GM12873 (cell line): ENCODE data around the gene HS1BP3.

Experiments
- TF ChIP-seq, protein P1 (sequence below): IDR thresholded peaks from 2 replicates; pipeline ENCODE4 v1.5.1; 2012; ENCODE audit warnings: low read depth, mild to moderate bottlenecking, moderate library complexity, low read length, control low read depth; ENCODE audit not compliant: insufficient read depth; ENCODE audit errors: missing control alignments

HS1BP3 gene

DNA sequence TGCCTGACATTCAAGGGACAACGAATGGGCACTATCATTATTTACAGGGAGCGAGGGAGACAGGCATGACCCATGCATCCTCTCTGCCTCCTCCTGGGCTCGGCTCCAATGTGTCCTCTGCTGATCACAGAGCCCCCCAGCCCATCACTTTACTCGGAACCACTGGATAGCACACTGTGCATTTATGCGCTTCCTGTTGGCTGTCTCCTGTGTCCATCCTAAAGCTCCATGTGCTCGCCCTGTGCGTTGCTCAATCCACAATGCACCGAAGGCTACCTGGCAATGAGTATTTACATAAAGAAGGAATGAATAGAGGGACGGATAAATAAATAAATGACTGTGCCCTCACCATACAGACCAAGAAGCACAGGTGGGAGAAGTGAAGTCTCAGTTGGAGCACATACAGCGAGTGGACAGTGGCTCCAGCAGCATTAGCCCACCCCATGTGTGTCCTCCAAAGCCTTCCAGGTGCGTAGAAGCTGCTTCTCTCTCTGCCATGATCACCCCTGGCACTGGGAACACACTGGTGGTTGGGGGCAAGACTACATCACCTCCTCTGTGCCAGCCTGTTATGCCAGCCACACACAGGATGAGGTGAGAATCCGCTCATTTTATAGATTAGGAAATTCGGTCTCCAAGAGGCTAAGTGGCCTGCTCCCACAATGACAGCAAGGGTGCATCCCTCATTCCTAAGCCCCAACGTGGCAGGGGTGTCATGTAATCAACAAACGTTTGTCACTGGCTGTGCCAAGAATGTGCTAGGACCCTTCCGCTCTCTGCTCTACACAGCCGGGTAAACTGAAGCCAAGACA, 13.7 kb upstream of the HS1BP3 start:
- TF ChIP-seq, protein P1, sequence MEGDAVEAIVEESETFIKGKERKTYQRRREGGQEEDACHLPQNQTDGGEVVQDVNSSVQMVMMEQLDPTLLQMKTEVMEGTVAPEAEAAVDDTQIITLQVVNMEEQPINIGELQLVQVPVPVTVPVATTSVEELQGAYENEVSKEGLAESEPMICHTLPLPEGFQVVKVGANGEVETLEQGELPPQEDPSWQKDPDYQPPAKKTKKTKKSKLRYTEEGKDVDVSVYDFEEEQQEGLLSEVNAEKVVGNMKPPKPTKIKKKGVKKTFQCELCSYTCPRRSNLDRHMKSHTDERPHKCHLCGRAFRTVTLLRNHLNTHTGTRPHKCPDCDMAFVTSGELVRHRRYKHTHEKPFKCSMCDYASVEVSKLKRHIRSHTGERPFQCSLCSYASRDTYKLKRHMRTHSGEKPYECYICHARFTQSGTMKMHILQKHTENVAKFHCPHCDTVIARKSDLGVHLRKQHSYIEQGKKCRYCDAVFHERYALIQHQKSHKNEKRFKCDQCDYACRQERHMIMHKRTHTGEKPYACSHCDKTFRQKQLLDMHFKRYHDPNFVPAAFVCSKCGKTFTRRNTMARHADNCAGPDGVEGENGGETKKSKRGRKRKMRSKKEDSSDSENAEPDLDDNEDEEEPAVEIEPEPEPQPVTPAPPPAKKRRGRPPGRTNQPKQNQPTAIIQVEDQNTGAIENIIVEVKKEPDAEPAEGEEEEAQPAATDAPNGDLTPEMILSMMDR: no peak

DNA sequence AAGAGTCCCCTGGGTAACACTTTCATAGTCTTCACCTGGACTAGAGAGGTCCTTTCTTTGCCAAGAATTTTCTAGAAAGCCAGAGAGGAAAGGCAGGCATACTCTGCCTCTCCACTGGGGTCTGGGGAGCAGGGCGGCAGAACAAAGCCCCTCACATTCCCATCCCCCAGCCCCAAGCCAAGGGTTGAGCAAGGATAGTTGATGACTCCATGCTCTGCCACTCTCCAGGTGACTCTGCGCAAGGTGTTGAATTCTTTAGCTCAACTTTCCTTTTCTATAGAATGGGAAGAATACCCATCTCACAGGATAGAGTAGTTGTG, 13.1 kb upstream of the HS1BP3 start:
- TF ChIP-seq, protein P1: no peak

GRCh38 chr2:20663196-20664070, 12.5 kb upstream of the HS1BP3 start:
- TF ChIP-seq, protein P1: no peak

DNA sequence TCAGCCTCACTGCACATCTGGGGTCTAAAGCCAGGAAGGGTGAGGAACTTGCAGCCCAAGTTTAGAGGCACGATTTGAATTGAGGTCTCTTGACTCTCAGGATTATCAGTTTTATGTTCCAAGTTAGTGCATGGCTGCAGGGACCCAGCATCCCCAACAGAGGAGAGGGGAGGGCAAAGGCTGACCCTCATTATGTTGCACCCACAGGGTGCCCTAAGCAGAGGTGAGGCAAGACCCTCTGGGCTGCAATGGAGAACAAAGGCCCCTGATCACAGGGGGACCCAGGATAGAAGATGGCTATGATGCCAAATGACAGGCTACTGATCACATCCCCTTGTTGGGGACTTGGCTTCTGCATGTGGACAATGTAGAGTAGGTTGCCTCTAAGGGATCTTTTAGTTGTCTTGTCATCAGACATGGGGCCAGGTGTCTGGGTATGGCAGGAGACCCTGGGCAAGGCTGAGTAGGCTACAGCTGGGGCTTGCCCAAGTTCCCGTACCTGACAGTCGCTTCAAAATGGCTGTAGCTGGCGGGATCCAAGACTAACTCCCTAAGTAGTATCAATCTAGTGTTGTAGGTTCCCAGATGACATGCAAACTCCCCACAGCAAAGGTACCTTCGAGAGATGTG, 11.5 kb upstream of the HS1BP3 start:
- TF ChIP-seq, protein P1: no peak

DNA sequence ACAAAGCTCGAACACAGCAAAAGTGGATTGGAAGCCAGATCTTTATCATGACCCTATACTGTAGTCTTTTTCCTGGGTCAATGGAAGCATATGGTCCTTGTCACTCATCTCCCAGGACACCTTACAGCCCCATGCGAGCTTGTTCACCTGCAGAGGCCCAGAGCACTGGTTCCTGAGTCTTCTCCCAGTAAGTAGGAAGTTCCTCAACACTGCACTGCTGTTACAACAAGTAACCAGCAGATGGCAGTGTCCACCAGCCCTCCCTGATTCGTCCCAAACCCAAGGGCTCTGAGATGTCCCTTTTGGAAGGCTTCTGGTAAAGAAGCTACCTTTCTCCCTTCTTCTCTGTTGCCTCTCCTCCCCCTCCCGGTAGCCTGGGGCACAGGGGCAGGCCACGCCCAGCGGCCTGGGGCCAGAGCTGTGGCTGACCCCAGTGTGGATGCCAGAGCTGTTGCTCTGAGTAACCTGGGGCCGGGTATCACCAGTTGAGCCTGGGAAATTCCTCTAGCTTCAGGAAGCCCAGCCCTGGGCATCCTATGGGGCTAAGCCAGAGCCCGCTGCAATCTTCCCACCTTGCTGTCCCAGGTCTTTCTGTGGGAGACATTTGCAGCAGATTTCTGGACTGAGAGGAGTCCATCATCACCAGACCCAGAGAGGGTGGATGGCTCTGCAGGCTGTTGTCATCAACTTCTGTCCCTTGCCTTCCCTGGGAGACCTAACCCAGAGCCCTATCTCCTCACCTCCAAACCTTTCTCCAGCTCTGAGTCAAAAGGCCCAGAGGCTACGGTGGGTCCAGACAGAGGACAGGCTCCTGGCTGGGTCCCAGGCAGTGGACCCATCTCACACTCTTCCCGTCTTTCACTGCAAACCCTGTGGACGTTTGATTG, 10.8 kb upstream of the HS1BP3 start:
- TF ChIP-seq, protein P1: peak; percentile 98

DNA sequence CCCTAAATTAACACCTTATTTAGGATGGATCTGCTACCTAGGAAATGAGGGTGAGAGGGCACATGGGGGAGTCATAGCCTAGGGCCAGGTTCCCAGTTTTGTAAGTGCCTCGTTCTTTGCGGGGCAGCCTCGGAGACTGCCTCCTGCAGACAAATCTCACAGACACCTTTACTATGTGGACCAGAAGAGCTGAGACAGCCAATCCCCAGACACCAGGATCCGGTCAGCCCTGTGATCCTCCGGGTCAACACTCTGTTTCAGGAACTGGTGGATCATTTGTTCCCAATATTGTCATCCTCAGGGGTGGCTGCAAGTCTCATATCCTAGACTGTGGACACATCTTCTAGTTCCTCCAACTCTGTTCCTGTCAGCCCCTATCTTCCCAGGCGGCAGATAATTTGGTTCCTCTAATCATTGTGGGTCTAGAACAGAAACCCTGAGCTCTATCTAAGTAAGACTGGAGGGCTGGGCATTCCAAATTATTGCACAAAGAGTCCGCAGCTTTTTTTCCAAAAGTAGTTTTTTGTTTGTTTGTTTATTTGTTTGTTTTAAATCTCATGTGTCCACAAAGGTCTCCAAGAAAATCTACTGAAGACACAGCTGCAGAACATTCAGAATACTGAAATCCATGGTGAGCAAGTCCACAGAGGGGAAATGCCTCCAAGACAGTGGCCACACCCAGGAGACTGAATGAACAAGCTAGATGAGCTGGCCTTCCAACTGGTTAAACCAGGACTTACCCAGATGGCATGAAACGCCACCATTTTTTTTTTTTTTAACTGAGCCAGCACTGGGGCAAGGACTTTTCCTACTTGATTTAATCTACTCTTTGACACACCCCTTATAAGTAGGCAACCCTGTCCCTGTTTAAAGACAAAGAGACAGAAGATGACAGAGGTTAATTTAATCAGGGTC, 9.9 kb upstream of the HS1BP3 start:
- TF ChIP-seq, protein P1: no peak
